Cardiac atrium fibroblast (primary cell): ENCODE data around the gene UQCRQ. TPM values are rescaled to one million over a fixed set of nuclear protein-coding genes. Genes with fewer than 3 reads are reported as not detected.

ENCODE experiments used
- total RNA-seq: library from RNA; depleted of rRNA; stranded (reverse); fragments of >200 nt; gene quantifications from 2 replicates; pipeline ENCODE4 v1.2.3, GENCODE V29; 2015

The UQCRQ gene
- total RNA-seq: 149 and 159 TPM in 2 replicates

GRCh38 chr5:132866342-132867045, at the start of gene UQCRQ, which contains the start of gene GDF9:
Gene UQCRQ, plus strand, starts transcription at chr5:132866642. Its CDS starts 240 bp downstream, at chr5:132866882.
Gene GDF9, minus strand, starts transcription at chr5:132866469. Its CDS starts 1,936 bp downstream, at chr5:132864533.

GRCh38 chr5:132830436-132831094, 35.9 kb upstream of the UQCRQ start, which contains the start of gene SHROOM1:
Gene SHROOM1, minus strand, starts transcription at chr5:132830647. Its CDS starts 4,507 bp downstream, at chr5:132826140.

GRCh38 chr5:132873119-132873929, 6.9 kb downstream of the UQCRQ start, which contains the start of gene LEAP2:
Gene LEAP2, plus strand, starts transcription at chr5:132873668. Its CDS starts 27 bp downstream, at chr5:132873695.

Other genes with a start within 250 kb of the UQCRQ start
- 1.3 TPM in 1 of 2 replicates, not detected in the other for gene IL13, start 208.5 kb upstream of the UQCRQ start, total RNA-seq
- not detected in 2 replicates for gene IL4, start 192.7 kb upstream of the UQCRQ start, total RNA-seq
- 3.2 and 5.1 TPM in 2 replicates for gene KIF3A, start 129.1 kb upstream of the UQCRQ start, total RNA-seq
- not detected in 2 replicates for gene CCNI2, start 119.2 kb upstream of the UQCRQ start, total RNA-seq
- gene SEPTIN8, start 89.4 kb upstream of the UQCRQ start, total RNA-seq: 26.9 and 41.5 TPM in 2 replicates
- 0.16 TPM in 1 of 2 replicates, not detected in the other for gene SOWAHA, start 53.3 kb upstream of the UQCRQ start, total RNA-seq
- gene SHROOM1, start 36.0 kb upstream of the UQCRQ start, total RNA-seq: 5.2 and 19.1 TPM in 2 replicates
- not detected in 2 replicates for gene GDF9, start 173 bp upstream of the UQCRQ start, total RNA-seq
- gene LEAP2, start 7.0 kb downstream of the UQCRQ start, total RNA-seq: 0.16 TPM in 1 of 2 replicates, not detected in the other
- 28.3 and 47.8 TPM in 2 replicates for gene AFF4, start 97.0 kb downstream of the UQCRQ start, total RNA-seq
- gene ZCCHC10, start 159.9 kb downstream of the UQCRQ start, total RNA-seq: 4.2 and 12.5 TPM in 2 replicates
- gene HSPA4, start 185.4 kb downstream of the UQCRQ start, total RNA-seq: 69.3 and 80.7 TPM in 2 replicates